ENCODE data around the gene CCDC33.

Gene CCDC33

DNA sequence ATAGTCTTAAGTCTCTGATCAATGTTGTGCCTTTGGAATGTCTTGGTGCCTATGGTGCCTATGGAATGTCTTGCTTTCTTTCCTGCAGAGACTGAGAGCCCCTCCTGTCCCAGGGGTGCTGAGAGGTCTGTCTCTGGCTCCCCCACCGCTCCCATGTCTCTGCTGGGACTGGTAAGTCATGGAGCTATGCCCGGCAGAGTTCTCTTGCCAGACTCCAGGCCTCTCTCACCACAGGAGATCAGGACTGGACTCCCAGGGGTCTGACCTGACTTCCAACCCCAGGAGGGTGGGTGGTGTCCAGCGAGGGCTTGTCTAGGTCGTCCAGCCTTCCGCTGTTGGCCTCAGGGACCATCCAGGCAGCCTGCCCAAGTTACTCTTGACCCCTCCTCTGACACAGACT is 145.4 kb downstream of the CCDC33 start:
- no peak for DNase-seq (ENCODE audit: low read depth)

DNA sequence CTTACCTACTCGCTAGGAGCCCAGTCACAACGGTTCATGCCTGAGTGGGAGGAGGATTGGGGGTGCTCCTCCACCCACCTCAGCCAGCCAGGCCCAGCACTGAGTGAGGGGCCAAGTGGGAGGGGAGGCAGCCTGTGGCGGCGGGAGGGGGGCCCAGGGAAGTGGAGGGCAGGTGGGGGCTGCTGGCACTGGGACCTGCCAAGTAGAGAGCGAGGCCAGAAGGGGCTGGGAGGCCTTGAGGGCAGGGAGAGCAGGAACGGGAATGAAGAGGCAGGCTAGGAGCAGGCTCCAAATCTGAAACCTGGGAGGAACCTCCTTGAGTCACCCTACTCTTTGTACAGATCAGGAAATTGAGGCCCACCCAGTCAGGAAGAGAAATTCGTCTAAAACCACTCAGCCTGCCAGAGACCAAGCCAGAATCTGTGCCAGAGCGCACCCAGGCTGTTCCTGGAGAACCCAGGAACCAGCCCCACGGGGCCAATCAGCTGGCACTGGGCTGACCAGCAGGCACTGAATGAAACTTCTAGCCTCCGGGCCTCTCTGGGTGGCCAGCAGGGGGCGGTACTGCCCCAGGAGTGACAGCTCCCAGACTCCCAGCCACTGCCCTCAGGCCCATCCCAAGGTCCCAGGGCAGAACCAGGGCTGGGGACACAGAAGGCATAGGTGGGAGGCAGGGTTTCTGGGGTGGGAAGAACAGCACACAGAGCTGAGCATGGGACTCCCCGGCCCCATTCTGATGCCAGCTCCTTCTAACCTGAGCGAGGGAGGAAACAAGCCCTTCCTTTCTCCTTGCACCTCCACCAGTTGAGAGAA is 146.1 kb downstream of the CCDC33 start:
- DNase-seq (ENCODE audit: low read depth), result no peak

DNA sequence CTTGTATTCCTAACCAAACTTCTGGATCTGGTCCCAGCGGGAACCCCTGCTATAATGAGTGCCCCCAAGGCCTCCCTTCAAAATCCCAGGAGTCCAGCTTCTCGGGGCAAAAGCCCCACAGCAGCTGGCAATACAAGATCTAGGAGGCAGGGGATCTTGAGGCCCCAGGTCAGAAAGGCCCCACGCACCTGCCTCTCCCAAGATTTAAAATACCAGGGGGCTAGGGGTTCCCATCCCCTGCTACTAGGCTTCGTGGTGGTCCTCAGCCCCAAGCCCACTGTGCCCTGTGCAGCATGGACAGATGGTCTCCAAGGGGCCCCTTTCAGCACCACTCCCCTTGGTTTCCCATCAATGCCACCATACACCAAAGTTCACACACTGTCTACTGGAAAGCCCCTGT is 147.2 kb downstream of the CCDC33 start:
- no peak for DNase-seq (ENCODE audit: low read depth)

DNA sequence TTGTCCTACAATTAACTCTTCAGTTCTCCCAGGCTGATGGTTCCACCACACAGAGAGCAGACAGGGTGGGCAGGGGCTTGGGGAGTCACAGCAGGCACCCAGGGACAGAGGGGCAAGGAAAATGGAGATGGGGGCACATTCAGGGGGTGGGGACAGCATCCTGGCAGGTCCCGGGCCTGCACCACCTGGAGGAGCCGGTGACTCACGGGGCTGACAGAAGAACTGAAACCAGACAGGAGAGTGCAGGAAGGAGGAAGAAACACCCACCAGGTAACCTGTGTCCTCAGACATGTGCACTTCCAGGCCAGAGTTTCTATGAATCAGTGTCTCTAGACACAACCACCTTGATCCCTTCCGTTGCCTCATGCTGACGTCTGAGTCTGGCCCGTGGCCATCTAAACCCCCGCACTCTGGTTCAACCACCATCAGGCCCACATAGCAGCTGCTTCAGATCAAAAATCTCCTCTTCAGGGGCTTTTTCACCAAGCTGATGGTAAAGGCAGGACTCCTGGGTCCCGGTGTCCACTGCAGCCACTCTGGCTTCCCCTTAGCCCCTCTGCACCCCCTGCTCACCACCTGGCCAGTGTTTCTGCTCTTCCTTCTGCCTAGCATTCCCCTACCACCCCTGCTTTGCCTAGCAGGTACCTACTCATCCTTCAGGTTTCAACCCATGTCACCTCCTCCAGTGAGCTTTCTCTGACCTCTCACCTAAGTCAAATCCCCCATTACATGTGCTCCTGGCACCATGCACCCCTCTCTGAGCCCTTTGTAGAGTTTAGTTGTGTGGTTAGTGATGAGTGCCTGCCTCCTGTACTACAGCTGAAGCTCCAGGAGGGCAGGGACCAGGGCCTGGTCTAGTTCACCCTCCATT is 147.8 kb downstream of the CCDC33 start:
- no peak for DNase-seq (ENCODE audit: low read depth)

DNA sequence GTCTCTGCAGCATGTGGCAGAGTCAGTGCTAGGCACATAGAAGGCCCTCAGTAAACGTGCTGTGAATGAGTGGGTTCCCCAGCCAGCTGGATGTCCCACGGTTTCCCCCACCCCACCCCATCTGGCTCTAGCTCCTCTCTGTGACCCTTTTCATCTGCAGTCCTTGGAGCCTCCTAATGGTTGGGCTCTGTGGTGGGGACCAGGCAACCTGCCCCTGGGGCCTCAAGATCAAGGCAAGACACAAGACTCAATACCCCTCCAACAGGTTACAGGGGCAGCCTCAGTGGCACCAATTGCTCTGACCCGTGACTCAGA is 148.4 kb downstream of the CCDC33 start:
- no peak for DNase-seq (ENCODE audit: low read depth)

DNA sequence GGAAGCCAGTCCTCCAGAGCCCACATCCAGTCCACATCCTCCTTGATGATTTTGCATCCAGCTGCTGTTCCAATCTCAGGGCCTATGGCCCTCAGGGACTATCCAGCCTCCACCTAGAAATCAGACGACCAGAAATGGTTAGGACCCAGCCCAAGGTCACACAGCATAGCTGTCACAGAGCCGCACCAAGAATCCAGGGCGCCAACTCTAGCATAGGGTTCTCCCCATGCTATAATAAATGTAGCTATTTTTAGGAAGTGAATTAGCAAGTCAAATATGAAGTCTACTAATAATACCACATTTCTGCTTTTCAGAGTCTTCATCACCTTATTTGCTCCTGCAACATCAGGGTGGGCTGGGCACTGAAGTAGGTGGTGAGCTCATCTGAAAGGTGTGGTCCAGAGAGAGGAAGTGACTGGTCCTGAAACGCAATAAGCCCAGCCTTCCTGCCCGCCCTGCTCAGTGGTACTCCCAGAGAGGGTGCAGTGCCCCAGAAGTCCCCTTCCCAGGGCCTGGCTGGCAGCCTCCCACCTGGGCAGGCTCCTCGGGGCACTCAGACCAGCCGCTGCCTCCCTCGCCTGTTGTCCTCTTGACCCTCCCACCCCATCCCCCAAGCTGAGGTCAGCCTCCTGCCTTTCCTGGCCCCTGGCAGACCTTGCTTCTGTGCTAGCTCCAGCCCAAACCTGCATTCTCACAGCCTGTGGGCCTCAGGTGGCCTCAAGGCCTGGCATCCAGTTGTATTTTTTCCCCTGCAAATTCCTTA is 148.9 kb downstream of the CCDC33 start:
- no peak for DNase-seq (ENCODE audit: low read depth)

DNA sequence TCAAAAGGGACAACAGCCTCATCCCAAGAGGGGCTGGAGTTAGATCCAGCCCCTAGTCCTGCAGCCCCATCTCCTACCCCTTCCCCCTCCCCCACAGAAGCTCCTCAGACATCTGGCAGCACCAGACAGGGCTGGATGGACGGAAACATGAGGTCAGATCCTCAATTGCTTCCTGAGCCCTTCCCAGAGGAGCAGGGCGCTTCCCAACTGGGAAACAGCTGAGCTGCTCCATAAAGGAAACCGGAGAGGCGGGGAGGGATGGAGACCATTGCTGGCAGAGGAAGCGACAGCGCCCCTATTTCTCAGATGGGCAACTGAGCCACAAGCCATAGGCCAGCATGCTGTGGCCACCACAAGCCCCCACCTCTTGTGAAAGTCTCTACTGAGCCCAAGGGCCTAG is 149.6 kb downstream of the CCDC33 start:
- no peak for DNase-seq (ENCODE audit: low read depth)
